ENCODE results near the gene SH3BP4. TPM values are rescaled to one million over a fixed set of nuclear protein-coding genes. Genes with fewer than 3 reads are reported as not detected.

SH3BP4 gene
- total and polyA plus RNA-seq, 4 donors: 4.1 to 18.4 (median 12.2) TPM

- TF ChIP-seq RXRA (IDR thresholded peaks at IDR 0.05) (no peak), FOXA1 (IDR thresholded peaks at IDR 0.05) (no peak), GABPA (IDR thresholded peaks at IDR 0.05 in 1 of 2, conservative IDR thresholded peaks at IDR 0.05 in 1 of 2) (no peak)
Measured at GRCh38 chr2:235082578-235083338, 130.9 kb downstream of the SH3BP4 start (continued).

- no peaks in the 10 kb centered on the region for H3K27me3 ChIP-seq (ENCODE audit: control insufficient read depth in 4 of 4, insufficient read depth in 4 of 4, low read length in 3 of 4)
- no peak overlapping the region for H3K9ac ChIP-seq (ENCODE audit: low read depth in 1 of 2, low read length in 2 of 2)
- H3K27ac ChIP-seq (ENCODE audit: low read depth in 1 of 2, low read length in 2 of 2): no peak overlapping the region
- no peak overlapping the region for H3K4me3 ChIP-seq (ENCODE audit: low read depth in 1 of 3, low read length in 3 of 3)
- 78% methylated on average over 3 of the region's 3 CpGs for WGBS
- H3K4me1 ChIP-seq (ENCODE audit: control insufficient read depth in 4 of 4, insufficient read depth in 4 of 4, low read length in 3 of 4): no peaks in the 10 kb centered on the region
- TF ChIP-seq FOXA2 (IDR thresholded peaks at IDR 0.05): no peak
- H3K36me3 ChIP-seq (ENCODE audit: control insufficient read depth in 4 of 4, insufficient read depth in 3 of 4, low read depth in 1 of 4, low read length in 3 of 4): no peaks in the 10 kb centered on the region
- DNase-seq (ENCODE audit: low spot score): no peak
- H3K9me3 ChIP-seq (ENCODE audit: control insufficient read depth in 4 of 4, low read length in 3 of 4): peaks cover 0 to 1% (median 0%) of the 10 kb centered on the region in 4 donors
Measured at GRCh38 chr2:235083822-235084221, 132.0 kb downstream of the SH3BP4 start.

GRCh38 chr2:235084424-235084823, 132.6 kb downstream of the SH3BP4 start:
- Histone ChIP-seq H3K4me3 (ENCODE audit: low read depth in 1 of 3, low read length in 3 of 3) (no peak overlapping the region), H3K27me3 (ENCODE audit: control insufficient read depth in 4 of 4, insufficient read depth in 4 of 4, low read length in 3 of 4) (no peaks in the 10 kb centered on the region), H3K9me3 (ENCODE audit: control insufficient read depth in 4 of 4, low read length in 3 of 4) (peaks cover 0 to 1% (median 0%) of the 10 kb centered on the region in 4 donors), H3K36me3 (ENCODE audit: control insufficient read depth in 4 of 4, insufficient read depth in 3 of 4, low read depth in 1 of 4, low read length in 3 of 4) (no peaks in the 10 kb centered on the region), H3K27ac (ENCODE audit: low read depth in 1 of 2, low read length in 2 of 2) (no peak overlapping the region), H3K4me1 (ENCODE audit: control insufficient read depth in 4 of 4, insufficient read depth in 4 of 4, low read length in 3 of 4) (no peaks in the 10 kb centered on the region), H3K9ac (ENCODE audit: low read depth in 1 of 2, low read length in 2 of 2) (no peak overlapping the region)
- DNase-seq (ENCODE audit: low spot score): no peak
- 89% methylated on average over 5 of the region's 5 CpGs for WGBS
- TF ChIP-seq TAF1 (conservative IDR thresholded peaks at IDR 0.05) (no peak), FOXA1 (IDR thresholded peaks at IDR 0.05) (no peak), REST (IDR thresholded peaks at IDR 0.05) (no peak), RXRA (IDR thresholded peaks at IDR 0.05) (no peak), RAD21 (IDR thresholded peaks at IDR 0.05) (no peak)

- Histone ChIP-seq H3K4me1 (ENCODE audit: control insufficient read depth in 4 of 4, insufficient read depth in 4 of 4, low read length in 3 of 4) (no peaks in the 10 kb centered on the region), H3K9ac (ENCODE audit: low read depth in 1 of 2, low read length in 2 of 2) (no peak overlapping the region), H3K27ac (ENCODE audit: low read depth in 1 of 2, low read length in 2 of 2) (no peak overlapping the region), H3K4me3 (ENCODE audit: low read depth in 1 of 3, low read length in 3 of 3) (no peak overlapping the region), H3K36me3 (ENCODE audit: control insufficient read depth in 4 of 4, insufficient read depth in 3 of 4, low read depth in 1 of 4, low read length in 3 of 4) (no peaks in the 10 kb centered on the region), H3K27me3 (ENCODE audit: control insufficient read depth in 4 of 4, insufficient read depth in 4 of 4, low read length in 3 of 4) (no peaks in the 10 kb centered on the region), H3K9me3 (ENCODE audit: control insufficient read depth in 4 of 4, low read length in 3 of 4) (peaks cover 0 to 1% (median 0%) of the 10 kb centered on the region in 4 donors)
- no peak for DNase-seq (ENCODE audit: low spot score)
- 96% methylated on average over 1 of the region's 1 CpG for WGBS
- no peak for TF ChIP-seq YY1 (IDR thresholded peaks at IDR 0.05)
- no peak for TF ChIP-seq TAF1 (conservative IDR thresholded peaks at IDR 0.05)
- no peak for TF ChIP-seq FOXA1 (IDR thresholded peaks at IDR 0.05)
- TF ChIP-seq JUND (IDR thresholded peaks at IDR 0.05): no peak
- TF ChIP-seq CTCF (IDR thresholded peaks at IDR 0.05; ENCODE audit: low read depth, low read length, missing input control): no peak
- TF ChIP-seq FOXA2 (IDR thresholded peaks at IDR 0.05): no peak
- no peak for TF ChIP-seq ZBTB33 (IDR thresholded peaks at IDR 0.05)
- TF ChIP-seq RAD21 (IDR thresholded peaks at IDR 0.05): no peak
- TF ChIP-seq REST (IDR thresholded peaks at IDR 0.05): no peak
- no peak for TF ChIP-seq ATF3 (IDR thresholded peaks at IDR 0.05)
- no peak for TF ChIP-seq SP1 (IDR thresholded peaks at IDR 0.05)
Measured at GRCh38 chr2:235085476-235085875, 133.7 kb downstream of the SH3BP4 start.
